ENCODE measurements around the gene ROBO3.

DNA sequence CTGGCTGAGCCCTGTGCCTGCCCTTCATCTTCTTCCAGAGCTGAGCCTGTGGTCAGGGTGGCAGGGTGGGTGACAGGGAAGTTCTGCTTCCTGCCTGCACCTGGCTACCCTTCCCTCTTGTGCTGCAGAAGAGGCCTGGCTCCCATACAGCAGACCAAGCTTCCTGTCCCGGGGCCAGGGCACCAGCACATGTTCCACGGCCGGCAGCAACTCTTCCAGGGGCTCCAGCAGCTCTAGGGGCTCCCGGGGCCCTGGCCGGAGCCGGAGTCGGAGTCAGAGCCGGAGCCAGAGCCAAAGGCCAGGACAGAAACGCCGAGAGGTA lies 15.0 kb downstream of the ROBO3 start:
- TF ChIP-seq, protein P1, sequence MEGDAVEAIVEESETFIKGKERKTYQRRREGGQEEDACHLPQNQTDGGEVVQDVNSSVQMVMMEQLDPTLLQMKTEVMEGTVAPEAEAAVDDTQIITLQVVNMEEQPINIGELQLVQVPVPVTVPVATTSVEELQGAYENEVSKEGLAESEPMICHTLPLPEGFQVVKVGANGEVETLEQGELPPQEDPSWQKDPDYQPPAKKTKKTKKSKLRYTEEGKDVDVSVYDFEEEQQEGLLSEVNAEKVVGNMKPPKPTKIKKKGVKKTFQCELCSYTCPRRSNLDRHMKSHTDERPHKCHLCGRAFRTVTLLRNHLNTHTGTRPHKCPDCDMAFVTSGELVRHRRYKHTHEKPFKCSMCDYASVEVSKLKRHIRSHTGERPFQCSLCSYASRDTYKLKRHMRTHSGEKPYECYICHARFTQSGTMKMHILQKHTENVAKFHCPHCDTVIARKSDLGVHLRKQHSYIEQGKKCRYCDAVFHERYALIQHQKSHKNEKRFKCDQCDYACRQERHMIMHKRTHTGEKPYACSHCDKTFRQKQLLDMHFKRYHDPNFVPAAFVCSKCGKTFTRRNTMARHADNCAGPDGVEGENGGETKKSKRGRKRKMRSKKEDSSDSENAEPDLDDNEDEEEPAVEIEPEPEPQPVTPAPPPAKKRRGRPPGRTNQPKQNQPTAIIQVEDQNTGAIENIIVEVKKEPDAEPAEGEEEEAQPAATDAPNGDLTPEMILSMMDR (IDR thresholded peaks at IDR 0.05) = no peak
- TF ChIP-seq POLR2A (IDR thresholded peaks at IDR 0.05; ENCODE audit: low read depth) (no peak), EP300 (IDR thresholded peaks at IDR 0.05) (no peak)
